Suprapubic skin (tissue), 4 donors: ENCODE data around the gene ROBO1.

Experiments
- CTCF ChIP-seq, 2 donors: fragments of 200-600 bp in 1 of 2; fragments of 450-650 bp in 1 of 2; sonication (generic) in 1 of 2; IDR thresholded peaks; one replicate each; pipeline ENCODE4 v1.5.1; 2016 to 2019; ENCODE audit warnings: antibody characterized with exemption in 2 of 2, mild to moderate bottlenecking in 1 of 2, moderate library complexity in 1 of 2
- EP300 ChIP-seq: sonication (generic); formaldehyde crosslinking; IDR thresholded peaks from one replicate; pipeline ENCODE4 v1.6.1; 2017; ENCODE audit warnings: antibody characterized with exemption
- POLR2A ChIP-seq, 2 donors: fragments of 450-650 bp; IDR thresholded peaks; one replicate each; pipeline ENCODE4 v1.6.1; 2017; ENCODE audit warnings: antibody characterized with exemption in 2 of 2, mild to moderate bottlenecking in 2 of 2, moderate library complexity in 2 of 2
- POLR2AphosphoS5 ChIP-seq, 3 donors: sonication (generic); formaldehyde crosslinking; IDR thresholded peaks; one replicate each; pipeline ENCODE4 v1.6.1; 2017; ENCODE audit warnings: antibody characterized with exemption in 3 of 3

- TF ChIP-seq POLR2AphosphoS5 (IDR thresholded peaks at IDR 0.05), result no peak
- TF ChIP-seq POLR2A (IDR thresholded peaks at IDR 0.05), result no peak
- no peak for TF ChIP-seq CTCF (IDR thresholded peaks at IDR 0.05)
- TF ChIP-seq EP300, result no peak
Measured at GRCh38 chr3:79139395-79140068, 628.3 kb downstream of the ROBO1 start.
